Left ventricle myocardium superior (tissue), 1 donor: ENCODE measurements around the gene PRRG2. TPM values are rescaled to one million over a fixed set of nuclear protein-coding genes. Genes with fewer than 3 reads are reported as not detected.
"Not testable (repeated sequence)": the region's sequence is repeated elsewhere in the genome, so short reads cannot be mapped to it uniquely, and the experiment has no call there.

ENCODE experiments used
- ATAC-seq: fragments of 200-7000 bp; cut with Tn5 transposase; one replicate; pipeline ENCODE4 v1.9.1; 2020; ENCODE audit warnings: mild to moderate bottlenecking, moderate library complexity
- DNase-seq: peaks from one replicate; pipeline ENCODE4 v3.0.0-alpha.2; 2020
- intact Hi-C: fragments of 100-400 bp; cut with micrococcal nuclease; formaldehyde crosslinking; loops from one replicate; pipeline ENCODE4 v1.11.0; 2022
- total RNA-seq: library from RNA; stranded (reverse); fragmentation: NEBNext Ultra II Directional; extraction: Animal tissue kit (Norgen Biotek cat#: 25700); gene quantifications from one replicate; pipeline ENCODE4 v1.2.1, GENCODE V29; 2021
- donor health status: DM: no; HTN: yes; CAD: no; lungs with severe emphysema.

PRRG2 gene
- total RNA-seq, 1 donor from 2014 or later: 1.3 TPM

GRCh38 chr19:49631610-49632192, 50.6 kb downstream of the PRRG2 start:
- no peak for DNase-seq
- no peak for ATAC-seq
- intact Hi-C loops: no loop called here

DNA sequence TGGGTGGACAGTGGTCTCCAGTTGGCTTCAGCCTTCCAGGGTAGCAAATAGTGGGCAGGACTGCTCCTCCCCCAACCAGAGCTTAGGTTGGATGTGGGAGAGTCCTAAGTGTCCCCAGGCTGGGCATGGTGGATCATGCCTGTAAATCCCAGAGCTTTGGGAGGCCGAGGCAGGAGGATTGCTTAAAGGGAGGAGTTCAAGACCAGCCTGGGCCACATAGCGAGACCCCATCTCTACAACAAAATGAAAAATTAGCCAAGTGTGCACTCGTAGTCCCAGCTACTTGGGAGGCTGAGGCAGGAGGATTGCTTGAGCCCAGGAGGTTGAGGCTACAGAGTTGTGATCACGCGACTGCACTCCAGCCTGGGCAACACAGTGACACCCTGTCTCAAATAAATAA, 51.5 kb downstream of the PRRG2 start:
- intact Hi-C loops: no loop called here

DNA sequence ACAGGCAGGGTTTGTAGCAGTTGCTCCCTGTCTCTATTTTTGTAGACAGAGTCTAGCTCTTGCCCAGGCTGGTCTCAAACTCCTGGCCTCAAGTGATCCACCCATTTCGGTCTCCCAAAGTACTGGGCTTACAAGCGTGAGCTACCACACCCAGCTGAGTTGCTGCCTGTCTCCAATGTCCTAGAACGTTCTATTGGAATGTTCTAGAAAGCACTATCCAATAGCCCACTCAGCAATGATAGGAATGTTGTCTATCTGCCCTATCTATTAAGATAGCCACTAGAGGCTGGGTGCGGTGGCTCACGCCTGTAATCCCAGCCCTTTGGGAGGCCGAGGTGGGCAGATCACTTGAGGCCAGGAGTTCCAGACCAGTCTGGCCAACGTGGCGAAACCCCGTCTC, 52.2 kb downstream of the PRRG2 start:
- DNase-seq, intact Hi-C loops, ATAC-seq: not testable (repeated sequence)

More for the DNA sequence above, 51.5 kb downstream of the PRRG2 start:
- ATAC-seq (no peak), DNase-seq (no peak)

DNA sequence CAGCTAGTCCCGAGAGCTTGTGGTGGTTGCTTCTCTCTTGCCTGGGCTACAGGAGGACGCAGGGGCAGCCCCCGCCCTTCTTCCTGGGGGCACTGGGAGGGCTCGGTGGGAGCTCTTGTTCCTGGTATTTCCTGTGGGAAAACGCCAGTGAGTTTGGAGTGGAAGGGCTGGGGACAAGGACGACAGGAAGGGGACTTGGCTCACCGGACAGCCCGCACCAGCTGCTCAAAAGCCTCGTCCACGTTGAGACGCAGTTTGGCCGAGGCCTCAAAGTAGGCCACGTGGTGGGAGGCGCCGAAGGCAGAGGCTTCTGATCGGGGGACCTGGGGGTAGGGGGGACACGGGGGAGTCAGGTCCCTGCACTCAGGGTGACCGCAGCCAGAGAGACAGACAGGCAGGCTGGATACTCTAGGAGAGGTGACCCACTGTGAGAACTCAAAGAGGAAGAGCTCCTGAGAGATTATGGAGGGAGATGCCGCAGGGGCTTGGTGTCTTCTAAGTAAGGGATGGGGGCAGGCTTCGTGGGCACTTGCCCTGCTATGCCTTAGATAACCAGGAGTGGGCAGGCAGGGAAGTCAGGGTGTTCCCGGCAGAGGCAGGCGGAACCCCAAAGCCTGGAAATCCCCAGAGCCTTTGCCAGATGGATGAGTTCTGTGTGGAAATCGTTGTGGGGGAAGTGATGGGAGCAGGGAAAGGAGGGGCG, 54.6 kb downstream of the PRRG2 start:
- ATAC-seq (no peak), DNase-seq (no peak)
- intact Hi-C loops: no loop called here

- ATAC-seq: no peak
- DNase-seq: no peak
- intact Hi-C loops: no loop called here
These were observed 55.3 kb downstream of the PRRG2 start for GRCh38 chr19:49636233-49636932.

GRCh38 chr19:49637821-49638738, 57.0 kb downstream of the PRRG2 start:
- intact Hi-C loops: no loop called here
- ATAC-seq: peak; percentile 12
- peak; percentile 93 for DNase-seq

- DNase-seq: no peak
- no peak for ATAC-seq
- intact Hi-C loops: no loop called here
These were observed 58.4 kb downstream of the PRRG2 start for GRCh38 chr19:49639401-49640112.

- peak; percentile 69 for ATAC-seq
- intact Hi-C loops: no loop called here
These were observed 59.2 kb downstream of the PRRG2 start, which contains the start of gene RRAS for GRCh38 chr19:49640113-49640898. TSS of gene RRAS (minus strand) at chr19:49640143. CDS start at chr19:49640098, 45 bp downstream.

More at GRCh38 chr19:49640113-49640898, 59.2 kb downstream of the PRRG2 start, which contains the start of gene RRAS:
- peak; percentile 99 for DNase-seq

Other genes starting within 250 kb of the PRRG2 start
- 6.5 TPM for gene CD37, start 245.9 kb upstream of the PRRG2 start, total RNA-seq
- gene TEAD2, start 218.9 kb upstream of the PRRG2 start, total RNA-seq: 62.7 TPM
- not detected for gene DKKL1, start 217.4 kb upstream of the PRRG2 start, total RNA-seq
- not detected for gene KASH5, start 193.1 kb upstream of the PRRG2 start, total RNA-seq
- not detected for gene PTH2, start 157.9 kb upstream of the PRRG2 start, total RNA-seq
- gene GFY, start 155.9 kb upstream of the PRRG2 start, total RNA-seq: not detected
- 1.4 TPM for gene SLC17A7, start 139.8 kb upstream of the PRRG2 start, total RNA-seq
- gene PIH1D1, start 129.5 kb upstream of the PRRG2 start, total RNA-seq: 29.6 TPM
- gene ALDH16A1, start 128.1 kb upstream of the PRRG2 start, total RNA-seq: 11.5 TPM
- 5.9 TPM for gene FLT3LG, start 107.1 kb upstream of the PRRG2 start, total RNA-seq
- gene RPL13A, start 93.7 kb upstream of the PRRG2 start, total RNA-seq: 1,289 TPM
- gene RPS11, start 84.9 kb upstream of the PRRG2 start, total RNA-seq: 1,034 TPM
- 84.7 TPM for gene FCGRT, start 68.7 kb upstream of the PRRG2 start, total RNA-seq
- 8.5 TPM for gene RCN3, start 53.3 kb upstream of the PRRG2 start, total RNA-seq
- gene NOSIP, start 760 bp upstream of the PRRG2 start, total RNA-seq: 46.7 TPM
- 15.6 TPM for gene PRR12, start 9.9 kb downstream of the PRRG2 start, total RNA-seq
- 100 TPM for gene RRAS, start 58.8 kb downstream of the PRRG2 start, total RNA-seq
- 44.9 TPM for gene SCAF1, start 60.9 kb downstream of the PRRG2 start, total RNA-seq
- 40.6 TPM for gene IRF3, start 84.5 kb downstream of the PRRG2 start, total RNA-seq
- 11.5 TPM for gene BCL2L12, start 84.6 kb downstream of the PRRG2 start, total RNA-seq
- 130 TPM for gene PRMT1, start 96.0 kb downstream of the PRRG2 start, total RNA-seq
- 0.87 TPM for gene ADM5, start 108.3 kb downstream of the PRRG2 start, total RNA-seq
- 3.1 TPM for gene CPT1C, start 109.8 kb downstream of the PRRG2 start, total RNA-seq
- 0.72 TPM for gene TSKS, start 182.0 kb downstream of the PRRG2 start, total RNA-seq
- 73.1 TPM for gene AP2A1, start 185.7 kb downstream of the PRRG2 start, total RNA-seq
- gene FUZ, start 232.0 kb downstream of the PRRG2 start, total RNA-seq: 19.1 TPM
- 68.5 TPM for gene MED25, start 237.0 kb downstream of the PRRG2 start, total RNA-seq